AG04450 (cell line): Measurements from ENCODE around the gene PAK5. TPM values are rescaled to one million over a fixed set of nuclear protein-coding genes. Genes with fewer than 3 reads are reported as not detected.

Experiments used
- CTCF ChIA-PET: fragments of 300-600, 350-600 bp; formaldehyde crosslinking; extraction: SDS; loops from one replicate; lab custom pipeline; 2022; ENCODE audit warnings: antibody characterized with exemption, inconsistent platforms; lab: Charles Lee
- POLR2A ChIA-PET: fragments of 350-600 bp; formaldehyde crosslinking; extraction: SDS; loops from one replicate; lab custom pipeline; 2021; ENCODE audit warnings: antibody characterized with exemption, inconsistent platforms; lab: Yijun Ruan, JAX
- DNase-seq: peaks from one replicate; pipeline ENCODE4 v3.0.0-alpha.2; 2011; ENCODE audit warnings: low read depth, low spot score
- H3K27ac ChIP-seq: one replicate; pipeline ENCODE4 v1.5.1; 2012; ENCODE audit warnings: low read depth, low read length, control low read depth
- H3K27me3 ChIP-seq: one replicate; pipeline ENCODE4 v1.6.0; 2012; ENCODE audit warnings: low read length; ENCODE audit not compliant: control insufficient read depth, insufficient read depth
- H3K4me3 ChIP-seq: 2 replicates; pipeline ENCODE4 v1.5.1; 2011; ENCODE audit warnings: mild to moderate bottlenecking, low read depth, low read length, control low read depth
- H3K9me3 ChIP-seq: 2 replicates; pipeline ENCODE4 v1.5.1; 2012; ENCODE audit warnings: low read length; ENCODE audit not compliant: control insufficient read depth, insufficient read depth
- polyA plus RNA-seq: library from polyadenylated mRNA; depleted of rRNA; stranded (reverse); fragments of >200 nt; gene quantifications from 2 replicates; pipeline ENCODE4 v1.2.3, GENCODE V29; 2011
- TF ChIP-seq, protein P1 (sequence below): IDR thresholded peaks from 2 replicates; pipeline ENCODE4 v1.5.1; 2011; ENCODE audit warnings: low read depth, low read length, control low read depth, inconsistent platforms

Gene PAK5
- polyA plus RNA-seq, 1 experiment = not detected

DNA sequence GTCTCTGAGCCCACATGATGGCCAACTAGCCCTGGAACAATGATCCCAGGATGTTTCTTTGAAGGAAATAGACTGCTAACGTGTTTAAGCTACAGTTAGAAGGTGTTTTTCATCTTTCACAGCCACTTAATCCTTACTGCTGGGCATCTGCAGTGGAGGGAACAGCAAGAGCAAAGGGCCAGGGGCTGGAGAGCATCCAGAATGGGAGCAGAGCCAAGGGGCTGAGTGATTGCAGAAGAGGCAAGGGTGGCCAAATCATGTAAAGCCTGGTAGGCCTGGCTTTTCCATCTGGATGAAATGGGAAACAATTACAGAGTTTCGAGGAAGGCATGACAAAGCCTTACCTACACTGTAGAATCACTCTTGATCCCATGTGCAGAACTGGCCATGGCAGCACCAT is 343.2 kb downstream of the PAK5 start:
- no peak for DNase-seq
- Histone ChIP-seq H3K27me3 (peaks cover 2% of the 10 kb centered on the region), H3K4me3 (no peak overlapping the region), H3K9me3 (no peaks in the 10 kb centered on the region), H3K27ac (no peak overlapping the region)
- ChIA-PET POLR2A (no interaction called here), CTCF (interaction anchor here (1.0 kb wide), 1 partner anchor 114 kb away, joined by 15 read pairs; no protein-coding TSS in a partner anchor)
- TF ChIP-seq, protein P1, sequence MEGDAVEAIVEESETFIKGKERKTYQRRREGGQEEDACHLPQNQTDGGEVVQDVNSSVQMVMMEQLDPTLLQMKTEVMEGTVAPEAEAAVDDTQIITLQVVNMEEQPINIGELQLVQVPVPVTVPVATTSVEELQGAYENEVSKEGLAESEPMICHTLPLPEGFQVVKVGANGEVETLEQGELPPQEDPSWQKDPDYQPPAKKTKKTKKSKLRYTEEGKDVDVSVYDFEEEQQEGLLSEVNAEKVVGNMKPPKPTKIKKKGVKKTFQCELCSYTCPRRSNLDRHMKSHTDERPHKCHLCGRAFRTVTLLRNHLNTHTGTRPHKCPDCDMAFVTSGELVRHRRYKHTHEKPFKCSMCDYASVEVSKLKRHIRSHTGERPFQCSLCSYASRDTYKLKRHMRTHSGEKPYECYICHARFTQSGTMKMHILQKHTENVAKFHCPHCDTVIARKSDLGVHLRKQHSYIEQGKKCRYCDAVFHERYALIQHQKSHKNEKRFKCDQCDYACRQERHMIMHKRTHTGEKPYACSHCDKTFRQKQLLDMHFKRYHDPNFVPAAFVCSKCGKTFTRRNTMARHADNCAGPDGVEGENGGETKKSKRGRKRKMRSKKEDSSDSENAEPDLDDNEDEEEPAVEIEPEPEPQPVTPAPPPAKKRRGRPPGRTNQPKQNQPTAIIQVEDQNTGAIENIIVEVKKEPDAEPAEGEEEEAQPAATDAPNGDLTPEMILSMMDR = no peak

DNA sequence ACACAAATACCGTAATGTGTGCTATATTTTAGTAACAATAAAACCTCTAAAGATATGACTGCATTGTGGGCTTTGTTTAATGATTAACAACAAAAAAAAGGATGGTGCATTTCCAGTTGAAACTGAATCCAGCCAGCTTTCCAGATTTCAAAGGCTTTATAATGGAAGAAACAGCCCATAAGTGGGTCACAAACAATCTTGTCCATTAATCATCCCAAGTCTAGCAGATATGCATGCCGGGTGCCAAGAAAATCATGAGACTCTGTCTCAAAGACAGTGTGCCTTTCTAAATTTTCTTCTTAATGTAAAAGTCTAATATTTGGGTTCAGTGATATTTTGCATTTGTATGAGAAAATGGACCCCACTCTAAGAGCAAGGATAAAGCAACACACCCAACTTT is 345.1 kb downstream of the PAK5 start:
- ChIA-PET POLR2A (no interaction called here), CTCF (interaction anchor here (0.5 kb wide), 1 partner anchor 7 kb away, joined by 3 read pairs; no protein-coding TSS in a partner anchor)
- TF ChIP-seq, protein P1 = no peak
- Histone ChIP-seq H3K9me3 (no peaks in the 10 kb centered on the region), H3K27me3 (no peaks in the 10 kb centered on the region), H3K27ac (no peak overlapping the region), H3K4me3 (no peak overlapping the region)
- DNase-seq = no peak

DNA sequence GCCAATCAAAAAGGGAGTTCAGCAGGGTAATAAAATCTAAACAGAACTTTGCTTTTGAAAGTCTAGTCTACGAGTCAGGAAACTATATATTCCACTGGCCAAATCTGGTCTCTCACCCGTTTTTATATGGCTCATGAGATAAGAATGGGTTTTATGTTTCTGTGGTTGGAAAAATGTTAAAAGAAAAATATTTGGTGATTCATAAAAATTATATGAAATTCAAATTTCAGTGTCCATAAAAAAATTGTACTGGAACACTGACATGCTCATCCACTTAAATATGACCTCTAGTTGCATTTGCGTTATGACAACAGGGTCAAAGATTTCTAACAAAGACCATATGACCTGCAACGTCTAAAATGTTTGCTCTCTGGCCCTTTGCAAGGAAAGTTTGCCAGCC is 346.8 kb downstream of the PAK5 start:
- H3K9me3 ChIP-seq = no peaks in the 10 kb centered on the region
- DNase-seq = no peak
- no peaks in the 10 kb centered on the region for H3K27me3 ChIP-seq
- POLR2A ChIA-PET = no interaction called here
- CTCF ChIA-PET = no interaction called here
- H3K4me3 ChIP-seq = no peak overlapping the region
- H3K27ac ChIP-seq = no peak overlapping the region
- TF ChIP-seq, protein P1 = no peak

DNA sequence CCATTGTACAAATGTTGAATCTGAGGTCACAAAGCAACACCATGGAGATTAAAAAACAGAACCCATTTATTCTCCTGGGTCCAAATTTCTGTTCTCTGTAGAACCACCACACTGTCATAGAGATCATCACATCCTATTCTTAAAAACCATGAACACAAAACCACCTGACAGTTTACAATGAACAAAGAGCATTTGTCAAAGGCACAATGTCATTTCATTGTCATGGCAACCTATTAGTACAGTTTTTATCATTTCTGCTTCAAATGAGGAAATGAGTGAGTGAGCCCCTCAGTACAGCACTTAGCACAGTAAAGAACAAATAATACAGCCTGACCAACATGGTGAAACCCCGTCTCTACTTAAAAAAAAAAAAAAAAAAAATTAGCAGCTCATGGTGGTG is 347.6 kb downstream of the PAK5 start:
- TF ChIP-seq, protein P1 = no peak
- Histone ChIP-seq H3K27ac (no peak overlapping the region), H3K4me3 (no peak overlapping the region), H3K27me3 (no peaks in the 10 kb centered on the region), H3K9me3 (no peaks in the 10 kb centered on the region)
- ChIA-PET POLR2A (no interaction called here), CTCF (no interaction called here)
- DNase-seq = no peak

DNA sequence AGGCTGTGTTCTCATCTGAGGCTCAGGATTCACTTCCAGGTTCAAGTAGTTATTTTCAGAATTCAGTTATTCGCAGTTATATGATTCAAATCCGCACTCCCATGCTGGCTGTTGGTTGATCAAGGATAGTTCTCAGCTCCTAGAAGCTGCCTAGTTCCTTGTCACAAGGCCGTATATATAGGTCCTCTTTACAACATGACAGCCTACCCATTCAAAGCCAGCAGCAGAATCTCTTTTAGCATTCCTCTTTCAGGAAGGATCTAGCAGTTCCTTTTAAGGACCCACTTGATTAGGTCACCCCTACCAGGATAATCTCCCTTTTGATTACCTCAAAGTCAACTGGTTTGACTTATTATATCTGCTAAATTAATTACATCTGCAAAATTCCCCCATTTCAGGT is 348.2 kb downstream of the PAK5 start:
- no peak for DNase-seq
- TF ChIP-seq, protein P1 = no peak
- CTCF ChIA-PET = no interaction called here
- Histone ChIP-seq H3K27me3 (no peaks in the 10 kb centered on the region), H3K4me3 (no peak overlapping the region), H3K9me3 (no peaks in the 10 kb centered on the region), H3K27ac (no peak overlapping the region)
- POLR2A ChIA-PET = no interaction called here
